Measurements from ENCODE around the gene TAS2R9.

GRCh38 chr12:10759657-10760056 lies 50.3 kb downstream of the TAS2R9 start:
- TF ChIP-seq TAF1 (IDR thresholded peaks at IDR 0.05; ENCODE audit: low read depth) = no peak
- TF ChIP-seq FOXM1 (IDR thresholded peaks at IDR 0.05; ENCODE audit: borderline replicate concordance, low read depth) = no peak
- TF ChIP-seq YY1 (IDR thresholded peaks at IDR 0.05; ENCODE audit: low read depth) = no peak
- no peak for TF ChIP-seq RAD21 (IDR thresholded peaks at IDR 0.05; ENCODE audit: low read depth)
- no peak for TF ChIP-seq MAX (IDR thresholded peaks at IDR 0.05)
- TF ChIP-seq EGR1 (IDR thresholded peaks at IDR 0.05) = no peak
- no peak for TF ChIP-seq REST (IDR thresholded peaks at IDR 0.05; ENCODE audit: low read depth)
- no peak for TF ChIP-seq CREB1 (IDR thresholded peaks at IDR 0.05; ENCODE audit: low read depth)

Data from Ishikawa (cell line).